ENCODE measurements around the gene ARHGDIG. TPM values are rescaled to one million over a fixed set of nuclear protein-coding genes. Genes with fewer than 3 reads are reported as not detected.

The ARHGDIG gene
- total and polyA plus RNA-seq, 2 donors (not counting 3 experiments of a cell fraction or from before 2014, with no cell fraction given), result 0.93 to 2.2 TPM

DNA sequence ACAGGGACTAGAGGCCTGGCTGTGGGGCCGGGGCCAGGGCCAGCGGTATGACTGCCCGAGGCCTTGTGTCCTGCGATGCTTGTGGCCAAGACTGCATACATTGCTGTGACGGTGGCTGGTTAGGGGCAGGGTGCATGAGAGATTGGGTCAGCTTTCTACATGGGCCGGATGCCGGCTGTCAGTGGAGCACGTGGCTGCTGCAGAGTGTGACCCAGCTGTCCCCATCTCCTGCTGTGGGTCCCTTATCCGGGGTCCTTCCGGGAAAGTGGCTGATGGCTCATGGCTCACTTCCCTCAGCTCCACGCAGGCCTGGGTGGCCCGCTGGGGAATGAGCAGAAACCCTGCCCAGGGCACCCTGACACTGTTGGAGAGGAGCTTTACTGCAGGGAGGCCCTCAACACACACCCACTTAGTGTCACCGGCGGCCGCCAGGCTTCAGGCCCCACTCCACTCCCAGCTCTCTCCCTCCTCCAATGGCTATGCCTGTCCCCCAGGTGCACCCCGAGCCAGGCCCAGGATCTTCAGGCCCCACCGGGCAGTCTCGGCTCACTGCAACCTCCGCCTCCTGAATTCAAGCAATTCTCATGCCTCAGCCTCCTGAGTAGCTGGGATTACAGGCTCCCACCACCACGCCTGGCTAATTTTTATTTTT lies 3.8 kb upstream of the ARHGDIG start:
- H3K9me1 ChIP-seq (replicated peaks; ENCODE audit: control insufficient read depth, extremely low read depth, insufficient read depth, low read length), result no peaks in the 10 kb centered on the region
- no TSS peak for BruUV-seq (replicated peaks)
- H3K27ac ChIP-seq (ENCODE audit: insufficient read depth, low read depth, low read length), result no peak overlapping the region
- peaks cover 4% of the 10 kb centered on the region in 2 experiments for H3K27me3 ChIP-seq (ENCODE audit: control insufficient read depth in 2 of 2, insufficient read depth in 2 of 2, low read length in 2 of 2)
- H3K36me3 ChIP-seq (ENCODE audit: control insufficient read depth in 2 of 2, extremely low read depth in 1 of 2, insufficient read depth in 2 of 2, low read length in 2 of 2), result no peaks in the 10 kb centered on the region
- intact Hi-C loops (cut with micrococcal nuclease) (no loop called here), dilution Hi-C loops (cut with MboI; ENCODE audit: extremely low pct_ligation_motif_present, low sequenced_read_pairs) (no loop called here)
- no peak overlapping the region for H3K9ac ChIP-seq (replicated peaks; ENCODE audit: extremely low read depth, insufficient read depth, low read length)
- ChIA-PET POLR2A (no interaction called here), CTCF (interaction anchor here (0.6 to 1.6 kb wide), 3 partner anchors 20 to 86 kb away, joined by 3 to 4 read pairs (median 3); no protein-coding TSS in a partner anchor)
- TF ChIP-seq MYC (IDR thresholded peaks at IDR 0.05; ENCODE audit: low read depth, low read length), result no peak
- DNase-seq (ENCODE audit: low read depth, low spot score), result no peak
- H3K79me2 ChIP-seq (ENCODE audit: control insufficient read depth, insufficient read depth, low read length), result no peaks in the 10 kb centered on the region
- peak overlapping the region; percentile 54 for H2AFZ ChIP-seq (ENCODE audit: low read depth, low read length)
- peaks cover 3% of the 10 kb centered on the region for H3K4me1 ChIP-seq (ENCODE audit: control insufficient read depth, extremely low read depth, insufficient read depth, low read length)
- no peak overlapping the region for H3K4me3 ChIP-seq (replicated peaks in 1 of 3; ENCODE audit: insufficient read depth in 1 of 3, low read depth in 1 of 3, low read length in 3 of 3)
- no peaks in the 10 kb centered on the region for H4K20me1 ChIP-seq (replicated peaks; ENCODE audit: control insufficient read depth, extremely low read depth, insufficient read depth, low read length)
- H3K9me3 ChIP-seq (replicated peaks; ENCODE audit: control insufficient read depth, insufficient read depth, low read length), result no peaks in the 10 kb centered on the region
- no peak for FAIRE-seq
- no peak overlapping the region for H3K4me2 ChIP-seq (ENCODE audit: insufficient read depth, low read length)

DNA sequence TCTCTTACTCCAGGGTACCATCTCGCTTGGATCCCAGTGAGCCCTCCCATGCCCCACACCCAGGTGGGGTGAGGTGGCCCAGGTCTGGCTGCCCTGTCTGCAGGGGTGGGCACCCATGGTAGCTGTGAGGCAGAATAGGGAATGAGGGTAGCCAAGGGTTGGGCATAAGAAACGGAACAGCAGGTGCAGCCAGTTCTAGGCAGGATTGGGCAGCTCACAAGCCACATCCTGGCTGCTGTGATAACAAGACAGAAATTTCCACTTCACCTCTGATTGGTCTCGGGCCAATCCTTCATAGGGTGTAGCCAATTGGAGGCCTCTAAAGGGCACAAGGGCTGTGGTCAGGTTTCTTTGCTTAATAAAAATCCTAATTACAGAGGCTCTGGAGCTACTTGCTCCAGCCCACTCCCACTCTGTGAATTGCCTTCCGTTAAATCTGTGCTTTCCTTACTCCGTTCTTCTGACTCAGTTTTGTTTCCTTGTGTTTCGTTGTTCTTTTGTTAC lies 1.5 kb upstream of the ARHGDIG start:
- peaks cover 4% of the 10 kb centered on the region in 2 experiments for H3K27me3 ChIP-seq (ENCODE audit: control insufficient read depth in 2 of 2, insufficient read depth in 2 of 2, low read length in 2 of 2)
- dilution Hi-C loops (cut with MboI; ENCODE audit: extremely low pct_ligation_motif_present, low sequenced_read_pairs), result no loop called here
- ChIA-PET CTCF (interaction anchor here (0.7 to 1.0 kb wide), 2 partner anchors 73 to 84 kb away, joined by 3 read pairs; no protein-coding TSS in a partner anchor), POLR2A (no interaction called here)
- H3K9me1 ChIP-seq (replicated peaks; ENCODE audit: control insufficient read depth, extremely low read depth, insufficient read depth, low read length), result no peaks in the 10 kb centered on the region
- no peak overlapping the region for H3K4me2 ChIP-seq (ENCODE audit: insufficient read depth, low read length)
- no peaks in the 10 kb centered on the region for H3K36me3 ChIP-seq (ENCODE audit: control insufficient read depth in 2 of 2, extremely low read depth in 1 of 2, insufficient read depth in 2 of 2, low read length in 2 of 2)
- intact Hi-C loops (cut with micrococcal nuclease), result no loop called here
- H3K4me1 ChIP-seq (ENCODE audit: control insufficient read depth, extremely low read depth, insufficient read depth, low read length), result peaks cover 3% of the 10 kb centered on the region
- H4K20me1 ChIP-seq (replicated peaks; ENCODE audit: control insufficient read depth, extremely low read depth, insufficient read depth, low read length), result no peaks in the 10 kb centered on the region
- no peak for TF ChIP-seq POLR2A (IDR thresholded peaks at IDR 0.05; ENCODE audit: low read depth, low read length)
- no peak for TF ChIP-seq EZH2 (IDR thresholded peaks at IDR 0.05; ENCODE audit: borderline replicate concordance, low read depth, low read length, severe bottlenecking)
- no peak for TF ChIP-seq JUN (IDR thresholded peaks at IDR 0.05; ENCODE audit: borderline replicate concordance, insufficient read depth, insufficient read length, low read depth)
- TF ChIP-seq FOS (IDR thresholded peaks at IDR 0.05; ENCODE audit: borderline replicate concordance, insufficient read depth, low read length), result no peak
- no peak for TF ChIP-seq GATA2 (IDR thresholded peaks at IDR 0.05; ENCODE audit: insufficient read depth, insufficient read length, low read depth, low read length)
- TF ChIP-seq, protein P1, sequence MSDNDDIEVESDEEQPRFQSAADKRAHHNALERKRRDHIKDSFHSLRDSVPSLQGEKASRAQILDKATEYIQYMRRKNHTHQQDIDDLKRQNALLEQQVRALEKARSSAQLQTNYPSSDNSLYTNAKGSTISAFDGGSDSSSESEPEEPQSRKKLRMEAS (IDR thresholded peaks at IDR 0.05; ENCODE audit: insufficient read depth, insufficient read length), result no peak
- no peak for TF ChIP-seq POLR2AphosphoS5 (IDR thresholded peaks at IDR 0.05; ENCODE audit: insufficient read depth, low read depth, low read length)
- TF ChIP-seq, protein P2, sequence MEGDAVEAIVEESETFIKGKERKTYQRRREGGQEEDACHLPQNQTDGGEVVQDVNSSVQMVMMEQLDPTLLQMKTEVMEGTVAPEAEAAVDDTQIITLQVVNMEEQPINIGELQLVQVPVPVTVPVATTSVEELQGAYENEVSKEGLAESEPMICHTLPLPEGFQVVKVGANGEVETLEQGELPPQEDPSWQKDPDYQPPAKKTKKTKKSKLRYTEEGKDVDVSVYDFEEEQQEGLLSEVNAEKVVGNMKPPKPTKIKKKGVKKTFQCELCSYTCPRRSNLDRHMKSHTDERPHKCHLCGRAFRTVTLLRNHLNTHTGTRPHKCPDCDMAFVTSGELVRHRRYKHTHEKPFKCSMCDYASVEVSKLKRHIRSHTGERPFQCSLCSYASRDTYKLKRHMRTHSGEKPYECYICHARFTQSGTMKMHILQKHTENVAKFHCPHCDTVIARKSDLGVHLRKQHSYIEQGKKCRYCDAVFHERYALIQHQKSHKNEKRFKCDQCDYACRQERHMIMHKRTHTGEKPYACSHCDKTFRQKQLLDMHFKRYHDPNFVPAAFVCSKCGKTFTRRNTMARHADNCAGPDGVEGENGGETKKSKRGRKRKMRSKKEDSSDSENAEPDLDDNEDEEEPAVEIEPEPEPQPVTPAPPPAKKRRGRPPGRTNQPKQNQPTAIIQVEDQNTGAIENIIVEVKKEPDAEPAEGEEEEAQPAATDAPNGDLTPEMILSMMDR (IDR thresholded peaks at IDR 0.05; ENCODE audit: extremely low read depth in 1 of 2, insufficient read depth in 1 of 2, low read depth in 1 of 2, low read length in 2 of 2), result no peak
- no peak for TF ChIP-seq MYC (IDR thresholded peaks at IDR 0.05; ENCODE audit: low read depth, low read length)
- no peak overlapping the region for H2AFZ ChIP-seq (ENCODE audit: low read depth, low read length)
- no peaks in the 10 kb centered on the region for H3K79me2 ChIP-seq (ENCODE audit: control insufficient read depth, insufficient read depth, low read length)
- H3K27ac ChIP-seq (ENCODE audit: insufficient read depth, low read depth, low read length), result no peak overlapping the region
- peak; percentile 39 for DNase-seq (ENCODE audit: low read depth, low spot score)
- H3K9ac ChIP-seq (replicated peaks; ENCODE audit: extremely low read depth, insufficient read depth, low read length), result no peak overlapping the region
- no peaks in the 10 kb centered on the region for H3K9me3 ChIP-seq (replicated peaks; ENCODE audit: control insufficient read depth, insufficient read depth, low read length)
- H3K4me3 ChIP-seq (replicated peaks in 1 of 3; ENCODE audit: insufficient read depth in 1 of 3, low read depth in 1 of 3, low read length in 3 of 3), result no peak overlapping the region
- peak; percentile 63 for FAIRE-seq
- no TSS peak for BruUV-seq (replicated peaks)

All from endothelial cell of umbilical vein (primary cell).